H1 (cell line): ENCODE results near the gene DAGLA. TPM values are rescaled to one million over a fixed set of nuclear protein-coding genes. Genes with fewer than 3 reads are reported as not detected.

Experiments
- CTCF ChIA-PET: fragments of 300-600 bp; sonication (Branson Sonifier 250); formaldehyde crosslinking; loops from one replicate; lab custom pipeline; 2021; ENCODE audit not compliant: partially characterized antibody; lab: Charles Lee
- POLR2A ChIA-PET: fragments of 300-600 bp; sonication (Branson Sonifier 250); formaldehyde crosslinking; loops from one replicate; lab custom pipeline; 2021; ENCODE audit warnings: inconsistent platforms; ENCODE audit not compliant: partially characterized antibody; lab: Charles Lee
- DNase-seq, 2 experiments: peaks; one replicate each; pipeline versions ENCODE4 v3.0.0 to v3.0.0-alpha.2; 2010 to 2022; ENCODE audit warnings: low spot score in 2 of 2, low read depth in 1 of 2, mixed read lengths in 1 of 2
- FAIRE-seq: peaks from 2 replicates; lab custom pipeline; 2011; peaks lifted over from hg19 to GRCh38; lab: Jason Lieb, UNC
- H2AFZ ChIP-seq: 2 replicates; pipeline ENCODE4 v1.8.1; 2012; ENCODE audit warnings: low read length, inconsistent platforms
- H2AK5ac ChIP-seq: 2 replicates; pipeline ENCODE4 v1.6.1; 2013; ENCODE audit warnings: low read depth, low read length
- H2BK120ac ChIP-seq: replicated peaks from 2 replicates; pipeline ENCODE3; 2013; ENCODE audit warnings: low read depth, low read length, inconsistent platforms
- H2BK12ac ChIP-seq: 2 replicates; pipeline ENCODE4 v1.6.1; 2013; ENCODE audit warnings: low read depth, low read length
- H2BK15ac ChIP-seq: 2 replicates; pipeline ENCODE4 v1.6.1; 2013; ENCODE audit warnings: low read length
- H2BK20ac ChIP-seq: 2 replicates; pipeline ENCODE4 v1.6.1; 2013; ENCODE audit warnings: low read length
- H2BK5ac ChIP-seq: 2 replicates; pipeline ENCODE4 v1.6.1; 2013; ENCODE audit warnings: low read depth, low read length
- H3K14ac ChIP-seq: 2 replicates; pipeline ENCODE4 v1.6.1; 2013; ENCODE audit warnings: inconsistent platforms; ENCODE audit not compliant: insufficient read length
- H3K18ac ChIP-seq: 2 replicates; pipeline ENCODE4 v1.6.1; 2013; ENCODE audit warnings: low read length; ENCODE audit errors: extremely low read depth
- H3K23ac ChIP-seq: 2 replicates; pipeline ENCODE4 v1.6.1; 2013; ENCODE audit warnings: inconsistent platforms; ENCODE audit not compliant: insufficient read length
- H3K23me2 ChIP-seq: 2 replicates; pipeline ENCODE4 v1.6.1; 2013; ENCODE audit warnings: low read depth, low read length
- H3K27ac ChIP-seq: 2 replicates; pipeline ENCODE4 v1.6.1; 2011; ENCODE audit warnings: low read depth, low read length, inconsistent platforms
- H3K27me3 ChIP-seq, 4 experiments: replicated peaks in 1 of 4; 1 replicate in 1 of 4; 2 replicates in 3 of 4; pipeline versions ENCODE4 v1.6.1 to v1.8.1; 2011 to 2013; ENCODE audit warnings: low read length in 3 of 4, mild to moderate bottlenecking in 3 of 4, inconsistent platforms in 2 of 4, mixed read lengths in 2 of 4, moderate library complexity in 1 of 4; ENCODE audit not compliant: control insufficient read depth in 3 of 4, insufficient read depth in 3 of 4; ENCODE audit errors: extremely low read depth in 1 of 4
- H3K36me3 ChIP-seq, 4 experiments: 2 replicates each; pipeline versions ENCODE4 v1.6.1 to v1.8.1; 2011 to 2013; ENCODE audit warnings: mild to moderate bottlenecking in 4 of 4, low read length in 3 of 4, moderate library complexity in 2 of 4, control low read depth in 1 of 4, inconsistent platforms in 1 of 4; ENCODE audit not compliant: insufficient read depth in 4 of 4, control insufficient read depth in 2 of 4
- H3K4ac ChIP-seq: replicated peaks from 2 replicates; pipeline ENCODE3; 2013; ENCODE audit warnings: low read length, low read depth, mixed read lengths, inconsistent platforms; ENCODE audit not compliant: insufficient read length
- H3K4me1 ChIP-seq, 4 experiments: replicated peaks in 1 of 4; 1 replicate in 1 of 4; 2 replicates in 3 of 4; pipeline versions ENCODE4 v1.6.1 to v1.8.1; 2011 to 2013; ENCODE audit warnings: low read length in 3 of 4, inconsistent platforms in 2 of 4, mixed read lengths in 1 of 4; ENCODE audit not compliant: insufficient read depth in 4 of 4, control insufficient read depth in 3 of 4
- H3K4me2 ChIP-seq, 2 experiments: 2 replicates each; pipeline versions ENCODE4 v1.6.1 to v1.8.1; 2011 to 2013; ENCODE audit warnings: low read depth in 2 of 2, low read length in 2 of 2, control low read depth in 1 of 2, inconsistent platforms in 1 of 2, mild to moderate bottlenecking in 1 of 2; ENCODE audit not compliant: insufficient read depth in 1 of 2
- H3K4me3 ChIP-seq, 4 experiments: fragments of 200-600, 300-600 bp in 1 of 4; sonication (generic), shearing (Covaris generic), sonication (Bioruptor Twin) in 1 of 4; 2 replicates each; pipeline versions ENCODE4 v1.5.1 to v1.8.1; 2011 to 2016; ENCODE audit warnings: low read length in 4 of 4, low read depth in 3 of 4, control low read depth in 2 of 4, inconsistent platforms in 2 of 4, mild to moderate bottlenecking in 2 of 4, mixed read lengths in 1 of 4, moderate library complexity in 1 of 4; ENCODE audit not compliant: insufficient read depth in 2 of 4; ENCODE audit errors: extremely low read depth in 1 of 4
- H3K56ac ChIP-seq: replicated peaks from 2 replicates; pipeline ENCODE3; 2013; ENCODE audit warnings: low read depth, mild to moderate bottlenecking, mixed read lengths, low read length, inconsistent platforms; ENCODE audit not compliant: insufficient read length
- H3K79me1 ChIP-seq: 2 replicates; pipeline ENCODE4 v1.6.1; 2013; ENCODE audit warnings: low read depth, low read length, control low read depth
- H3K79me2 ChIP-seq, 2 experiments: 2 replicates each; pipeline versions ENCODE4 v1.6.1 to v1.8.1; 2012 to 2013; ENCODE audit warnings: low read length in 2 of 2, mild to moderate bottlenecking in 2 of 2, inconsistent platforms in 1 of 2; ENCODE audit not compliant: insufficient read depth in 2 of 2, control insufficient read depth in 1 of 2
- H3K9ac ChIP-seq, 4 experiments: replicated peaks in 1 of 4; 1 replicate in 1 of 4; 2 replicates in 3 of 4; pipeline versions ENCODE4 v1.6.1 to v1.8.1; 2011 to 2013; ENCODE audit warnings: low read depth in 3 of 4, low read length in 3 of 4, control low read depth in 2 of 4, mild to moderate bottlenecking in 2 of 4, moderate library complexity in 2 of 4, inconsistent platforms in 1 of 4; ENCODE audit errors: extremely low read depth in 1 of 4
- H3K9me3 ChIP-seq, 2 experiments: 2 replicates each; pipeline versions ENCODE4 v1.6.1 to v1.8.1; 2012 to 2013; ENCODE audit warnings: mild to moderate bottlenecking in 2 of 2, moderate library complexity in 2 of 2, control low read depth in 1 of 2, inconsistent platforms in 1 of 2, low read depth in 1 of 2, low read length in 1 of 2, mixed read lengths in 1 of 2; ENCODE audit not compliant: insufficient read depth in 2 of 2
- H4K20me1 ChIP-seq, 2 experiments: replicated peaks in 1 of 2; 2 replicates each; pipeline versions ENCODE3 to v1.8.1; 2011 to 2013; ENCODE audit warnings: inconsistent platforms in 2 of 2, low read length in 2 of 2, mild to moderate bottlenecking in 1 of 2; ENCODE audit not compliant: insufficient read depth in 2 of 2, control insufficient read depth in 1 of 2
- H4K5ac ChIP-seq: 2 replicates; pipeline ENCODE4 v1.6.1; 2013; ENCODE audit warnings: low read length, low read depth, mixed read lengths, inconsistent platforms; ENCODE audit not compliant: insufficient read length
- H4K8ac ChIP-seq: 2 replicates; pipeline ENCODE4 v1.8.0; 2013; ENCODE audit warnings: mild to moderate bottlenecking, moderate library complexity, low read length, inconsistent platforms; ENCODE audit not compliant: insufficient read depth; ENCODE audit errors: extremely low read depth
- H4K91ac ChIP-seq: replicated peaks from 2 replicates; pipeline ENCODE3; 2013; ENCODE audit warnings: low read length, mixed read lengths, inconsistent platforms; ENCODE audit not compliant: insufficient read length
- RFX5 ChIP-seq: IDR thresholded peaks from 2 replicates; pipeline ENCODE4 v1.6.1; 2011; ENCODE audit warnings: low read depth, low read length, improper control_type of control experiment, borderline replicate concordance
- SRF ChIP-seq: IDR thresholded peaks from 2 replicates; pipeline ENCODE4 v1.6.1; 2011; ENCODE audit warnings: mild to moderate bottlenecking, low read depth, low read length, moderate library complexity
- TEAD4 ChIP-seq: IDR thresholded peaks from 2 replicates; pipeline ENCODE4 v1.6.1; 2012; ENCODE audit warnings: low read depth, low read length, inconsistent platforms, mixed read lengths
- WGBS, 2 experiments: shearing (Covaris generic) in 1 of 2; methylation state at CpG; one replicate each; pipeline versions ENCODE4 v1.1.6 to v1.1.7; 2013 to 2015; ENCODE audit warnings: low lambda C conversion rate in 2 of 2, mixed read lengths in 2 of 2, inconsistent platforms in 1 of 2, low coverage in 1 of 2, missing lambda C conversion rate in 1 of 2; ENCODE audit not compliant: insufficient replicate concordance in 2 of 2, insufficient coverage in 1 of 2, insufficient read length in 1 of 2; ENCODE audit errors: extremely low coverage in 1 of 2, missing lambda C conversion rate in 1 of 2; 5-methylcytosine and 5-hydroxymethylcytosine counted together
- polyA plus RNA-seq, 7 experiments: library from polyadenylated mRNA; depleted of rRNA in 3 of 7; stranded (reverse) in 5 of 7; unstranded in 2 of 7; fragments of >200 nt in 5 of 7; fragments of 200-250 nt in 2 of 7; gene quantifications; 1 replicate in 5 of 7; 2 replicates in 1 of 7; 4 replicates in 1 of 7; pipeline versions ENCODE4 v1.2.1 to v1.2.3, GENCODE V29; 2011 to 2013; ENCODE audit warnings: missing spikeins in 2 of 7, mixed read lengths in 2 of 7
- total RNA-seq: library from RNA; stranded (reverse); fragmentation: NEBNext Ultra II Directional; extraction: Animal tissue kit (Norgen Biotek cat#: 25700); gene quantifications from 2 replicates; pipeline ENCODE4 v1.2.1, GENCODE V29; 2021

The DAGLA gene
- total and polyA plus RNA-seq, 2 of the 8 experiments (the other 6 are each of a cell fraction or from before 2014, with no cell fraction given) = 3.6 to 6.6 TPM

- H3K23me2 ChIP-seq = no peaks in the 10 kb centered on the region
Observed at GRCh38 chr11:61771985-61772455, 91.8 kb downstream of the DAGLA start.

More at GRCh38 chr11:61771985-61772455, 91.8 kb downstream of the DAGLA start:
- no peak for TF ChIP-seq RFX5
- TF ChIP-seq SRF = 0 out of 2 replicates have a peak, but pooled peaks have one; percentile 3
- TF ChIP-seq TEAD4 = peak; percentile 54; the same call in 1 of the 2 replicates
- TF ChIP-seq, all 59 proteins: peak for 2
- ChIA-PET POLR2A (interaction anchor here (1.1 to 4.0 kb wide), 4 partner anchors 16 to 28 kb away, joined by 4 to 16 read pairs (median 8); partner anchors contain the start of genes FEN1 and TMEM258), CTCF (interaction anchor here (0.7 to 4.9 kb wide), 8 partner anchors 9 to 39 kb away, joined by 3 to 52 read pairs (median 5); no protein-coding TSS in a partner anchor)
- no peak overlapping the region for H3K56ac ChIP-seq
- H3K18ac ChIP-seq = peak overlapping the region; percentile 7; the same call in 1 of the 2 replicates
- FAIRE-seq (no peak), DNase-seq (no peak)
- no peak overlapping the region for H2BK20ac ChIP-seq
- peak overlapping the region; percentile 72 for H4K8ac ChIP-seq
- 77% methylated on average over 3 of the region's 7 CpGs; no CpG with 5 or more reads in 1 of the 2 experiments for WGBS, 2 experiments
- no peak overlapping the region for H3K14ac ChIP-seq
- no peaks in the 10 kb centered on the region for H3K79me1 ChIP-seq
- H4K5ac ChIP-seq = no peak overlapping the region
- H3K4me2 ChIP-seq = no peak overlapping the region
- no peaks in the 10 kb centered on the region for H3K27me3 ChIP-seq
- no peak overlapping the region for H3K4me3 ChIP-seq
- H3K9me3 ChIP-seq = no peaks in the 10 kb centered on the region
- no peak overlapping the region for H2BK15ac ChIP-seq
- no peak overlapping the region for H2BK120ac ChIP-seq
- H4K91ac ChIP-seq = peak overlapping the region; percentile 91
- no peak overlapping the region for H3K9ac ChIP-seq
- H3K36me3 ChIP-seq = no peaks in the 10 kb centered on the region
- H2AFZ ChIP-seq = no peak overlapping the region
- H3K27ac ChIP-seq = no peak overlapping the region
- peak overlapping the region; percentile 82; the same call in 1 of the 2 replicates for H2AK5ac ChIP-seq
- no peaks in the 10 kb centered on the region for H4K20me1 ChIP-seq
- peak overlapping the region; percentile 73; the same call in 1 of the 2 replicates for H2BK5ac ChIP-seq
- H3K4ac ChIP-seq = no peak overlapping the region
- no peak overlapping the region for H3K23ac ChIP-seq
- H3K79me2 ChIP-seq = no peaks in the 10 kb centered on the region
- peak overlapping the region; percentile 98; the same call in 1 of the 2 replicates for H2BK12ac ChIP-seq
- H3K4me1 ChIP-seq = peaks cover 0 to 23% (median 15%) of the 10 kb centered on the region in 4 experiments; a peak in 6 of 7 replicates
